GM06990 (cell line): ENCODE data around the gene MRPL54.

Experiments
- DNase-seq: peaks from one replicate; pipeline ENCODE4 v3.0.0-alpha.2; 2011; ENCODE audit not compliant: insufficient read length; ENCODE audit errors: extremely low read depth
- H3K27me3 ChIP-seq: replicated peaks from 2 replicates; pipeline ENCODE4 v1.6.0; 2011; ENCODE audit warnings: low read length; ENCODE audit not compliant: control insufficient read depth, insufficient read depth
- H3K36me3 ChIP-seq: 2 replicates; pipeline ENCODE4 v1.5.1; 2011; ENCODE audit warnings: low read length; ENCODE audit not compliant: control insufficient read depth, insufficient read depth
- H3K4me3 ChIP-seq: replicated peaks from 2 replicates; pipeline ENCODE4 v1.5.1; 2011; ENCODE audit warnings: low read depth, mild to moderate bottlenecking, control low read depth, low read length
- TF ChIP-seq, protein P1 (sequence below): IDR thresholded peaks from 2 replicates; pipeline ENCODE4 v1.5.1; 2011; ENCODE audit warnings: low read length, control low read depth, mild to moderate bottlenecking, inconsistent platforms; ENCODE audit not compliant: insufficient read depth, poor library complexity, severe bottlenecking

The MRPL54 gene

DNA sequence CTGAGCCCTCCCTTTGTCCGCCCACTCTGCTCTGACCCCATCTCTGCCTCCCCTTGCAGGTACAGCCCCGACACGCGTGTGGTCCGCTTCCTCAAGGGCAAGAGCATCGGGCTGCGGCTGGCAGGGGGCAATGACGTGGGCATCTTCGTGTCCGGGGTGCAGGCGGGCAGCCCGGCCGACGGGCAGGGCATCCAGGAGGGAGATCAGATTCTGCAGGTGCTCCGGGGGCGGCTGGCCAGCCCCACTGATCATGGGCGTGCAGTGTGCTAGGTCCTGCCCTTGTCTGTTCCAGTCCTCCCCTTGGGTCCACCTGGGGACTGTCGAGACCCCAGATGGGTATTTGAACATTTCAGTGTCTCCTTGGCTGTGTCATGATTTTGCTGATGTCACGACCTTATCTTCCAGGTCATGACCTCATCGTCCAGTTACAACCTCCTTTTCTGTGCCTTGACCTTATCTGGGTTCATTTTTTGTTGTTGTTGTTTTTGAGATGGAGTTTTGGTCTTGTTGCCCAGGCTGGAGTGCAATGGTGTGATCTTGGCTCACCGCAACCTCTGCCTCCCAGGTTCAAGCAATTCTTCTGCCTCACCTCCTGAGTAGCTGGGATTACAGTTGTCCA lies 26.3 kb upstream of the MRPL54 start:
- TF ChIP-seq, protein P1, sequence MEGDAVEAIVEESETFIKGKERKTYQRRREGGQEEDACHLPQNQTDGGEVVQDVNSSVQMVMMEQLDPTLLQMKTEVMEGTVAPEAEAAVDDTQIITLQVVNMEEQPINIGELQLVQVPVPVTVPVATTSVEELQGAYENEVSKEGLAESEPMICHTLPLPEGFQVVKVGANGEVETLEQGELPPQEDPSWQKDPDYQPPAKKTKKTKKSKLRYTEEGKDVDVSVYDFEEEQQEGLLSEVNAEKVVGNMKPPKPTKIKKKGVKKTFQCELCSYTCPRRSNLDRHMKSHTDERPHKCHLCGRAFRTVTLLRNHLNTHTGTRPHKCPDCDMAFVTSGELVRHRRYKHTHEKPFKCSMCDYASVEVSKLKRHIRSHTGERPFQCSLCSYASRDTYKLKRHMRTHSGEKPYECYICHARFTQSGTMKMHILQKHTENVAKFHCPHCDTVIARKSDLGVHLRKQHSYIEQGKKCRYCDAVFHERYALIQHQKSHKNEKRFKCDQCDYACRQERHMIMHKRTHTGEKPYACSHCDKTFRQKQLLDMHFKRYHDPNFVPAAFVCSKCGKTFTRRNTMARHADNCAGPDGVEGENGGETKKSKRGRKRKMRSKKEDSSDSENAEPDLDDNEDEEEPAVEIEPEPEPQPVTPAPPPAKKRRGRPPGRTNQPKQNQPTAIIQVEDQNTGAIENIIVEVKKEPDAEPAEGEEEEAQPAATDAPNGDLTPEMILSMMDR: no peak
- Histone ChIP-seq H3K27me3 (no peaks in the 10 kb centered on the region), H3K4me3 (no peak overlapping the region), H3K36me3 (no peaks in the 10 kb centered on the region)
- DNase-seq: no peak

DNA sequence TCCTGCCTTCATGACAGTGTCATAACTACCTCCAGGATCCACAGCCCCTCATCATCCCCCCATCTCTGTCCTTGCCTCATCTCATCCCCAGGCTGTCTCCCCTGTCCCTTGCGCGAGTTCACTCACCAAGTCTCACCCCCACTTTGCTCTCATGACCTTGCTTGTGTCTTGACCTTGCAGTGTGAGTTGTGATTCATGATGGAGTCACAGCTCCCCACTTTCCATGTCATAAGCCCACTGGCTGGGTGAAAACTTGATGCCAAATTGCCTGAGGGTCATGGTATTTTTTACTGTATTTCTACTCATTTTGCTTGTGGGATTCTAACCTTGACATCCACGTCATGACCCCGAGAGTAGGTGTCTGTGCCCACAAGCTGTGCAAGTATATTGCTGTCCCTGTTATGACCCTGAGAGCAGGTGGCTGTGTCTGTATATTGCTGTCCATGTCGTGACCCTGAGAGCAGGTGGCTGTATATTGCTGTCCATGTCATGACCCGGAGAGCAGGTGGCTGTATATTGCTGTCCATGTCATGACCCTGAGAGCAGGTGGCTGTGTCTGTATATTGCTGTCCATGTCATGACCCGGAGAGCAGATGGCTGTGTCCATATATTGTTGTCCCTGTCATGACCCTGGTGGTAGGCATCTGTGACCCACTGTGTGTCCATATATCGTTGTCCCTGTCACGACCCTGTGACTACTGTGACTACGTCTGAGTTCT lies 24.8 kb upstream of the MRPL54 start:
- DNase-seq: no peak
- Histone ChIP-seq H3K36me3 (no peaks in the 10 kb centered on the region), H3K4me3 (no peak overlapping the region), H3K27me3 (no peaks in the 10 kb centered on the region)
- TF ChIP-seq, protein P1: no peak

DNA sequence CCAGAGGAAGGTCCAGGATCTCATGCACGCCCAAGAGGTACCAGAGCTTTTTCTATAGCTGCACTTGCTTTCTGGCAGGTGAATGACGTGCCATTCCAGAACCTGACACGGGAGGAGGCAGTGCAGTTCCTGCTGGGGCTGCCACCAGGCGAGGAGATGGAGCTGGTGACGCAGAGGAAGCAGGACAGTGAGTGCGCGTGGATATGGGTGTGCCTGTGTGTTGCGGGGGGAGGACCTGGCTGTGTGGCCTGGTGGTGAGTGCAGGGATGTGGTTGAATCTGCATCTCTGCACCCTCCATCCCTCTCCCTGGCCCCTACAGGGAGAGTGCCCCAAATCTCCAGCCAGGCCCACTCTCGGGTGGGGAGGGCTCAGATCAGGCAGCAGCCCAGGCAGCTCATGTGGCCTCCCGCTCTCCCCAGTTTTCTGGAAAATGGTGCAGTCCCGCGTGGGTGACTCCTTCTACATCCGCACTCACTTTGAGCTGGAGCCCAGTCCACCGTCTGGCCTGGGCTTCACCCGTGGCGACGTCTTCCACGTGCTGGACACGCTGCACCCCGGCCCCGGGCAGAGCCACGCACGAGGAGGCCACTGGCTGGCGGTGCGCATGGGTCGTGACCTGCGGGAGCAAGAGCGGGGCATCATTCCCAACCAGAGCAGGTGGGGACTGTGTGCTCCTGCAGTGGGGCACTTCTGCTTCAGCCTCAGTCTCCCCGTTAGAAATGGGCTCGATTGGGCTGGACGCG lies 23.8 kb upstream of the MRPL54 start:
- no peak for DNase-seq
- no peaks in the 10 kb centered on the region for H3K27me3 ChIP-seq
- H3K4me3 ChIP-seq: no peak overlapping the region
- TF ChIP-seq, protein P1: no peak
- no peaks in the 10 kb centered on the region for H3K36me3 ChIP-seq

DNA sequence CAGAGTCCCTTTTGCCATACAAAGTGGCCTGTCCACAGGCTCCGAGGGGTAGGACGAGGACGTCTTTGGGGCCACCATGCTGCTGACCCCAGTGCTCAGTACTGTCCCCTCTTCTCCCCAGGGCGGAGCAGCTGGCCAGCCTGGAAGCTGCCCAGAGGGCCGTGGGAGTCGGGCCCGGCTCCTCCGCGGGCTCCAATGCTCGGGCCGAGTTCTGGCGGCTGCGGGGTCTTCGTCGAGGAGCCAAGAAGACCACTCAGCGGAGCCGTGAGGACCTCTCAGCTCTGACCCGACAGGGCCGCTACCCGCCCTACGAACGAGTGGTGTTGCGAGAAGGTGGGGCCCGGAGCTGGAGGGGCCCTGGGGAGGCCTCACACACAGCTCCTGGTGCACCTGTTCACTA lies 22.1 kb upstream of the MRPL54 start:
- no peak overlapping the region for H3K4me3 ChIP-seq
- no peaks in the 10 kb centered on the region for H3K36me3 ChIP-seq
- TF ChIP-seq, protein P1: no peak
- no peak for DNase-seq
- H3K27me3 ChIP-seq: no peaks in the 10 kb centered on the region

DNA sequence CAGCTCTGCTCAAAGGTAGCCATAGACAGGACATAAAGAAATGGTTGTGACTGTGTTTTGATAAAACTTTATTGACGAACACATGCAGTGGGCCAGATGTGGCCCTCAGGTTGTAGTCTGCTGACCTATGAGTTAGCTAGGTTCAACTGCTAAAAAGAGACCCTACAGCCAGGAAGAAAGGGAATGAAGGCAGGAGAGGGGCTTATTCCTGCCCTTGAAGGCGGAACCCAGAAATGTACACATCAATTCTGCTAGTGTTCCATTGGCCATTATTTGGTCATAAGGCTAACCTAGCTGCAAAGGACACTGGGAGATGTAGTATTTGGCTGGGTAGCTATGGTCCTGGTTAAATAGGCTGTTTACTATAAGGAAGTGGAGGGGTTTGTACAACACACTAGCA lies 19.0 kb upstream of the MRPL54 start:
- TF ChIP-seq, protein P1: no peak
- Histone ChIP-seq H3K4me3 (no peak overlapping the region), H3K36me3 (no peaks in the 10 kb centered on the region), H3K27me3 (no peaks in the 10 kb centered on the region)
- DNase-seq: no peak
